ENCODE measurements around the gene LAMP1.
"Not testable (repeated sequence)": the region's sequence is repeated elsewhere in the genome, so short reads cannot be mapped to it uniquely, and the experiment has no call there.

Gene LAMP1, protein sequence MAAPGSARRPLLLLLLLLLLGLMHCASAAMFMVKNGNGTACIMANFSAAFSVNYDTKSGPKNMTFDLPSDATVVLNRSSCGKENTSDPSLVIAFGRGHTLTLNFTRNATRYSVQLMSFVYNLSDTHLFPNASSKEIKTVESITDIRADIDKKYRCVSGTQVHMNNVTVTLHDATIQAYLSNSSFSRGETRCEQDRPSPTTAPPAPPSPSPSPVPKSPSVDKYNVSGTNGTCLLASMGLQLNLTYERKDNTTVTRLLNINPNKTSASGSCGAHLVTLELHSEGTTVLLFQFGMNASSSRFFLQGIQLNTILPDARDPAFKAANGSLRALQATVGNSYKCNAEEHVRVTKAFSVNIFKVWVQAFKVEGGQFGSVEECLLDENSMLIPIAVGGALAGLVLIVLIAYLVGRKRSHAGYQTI

GRCh38 chr13:113296823-113297369 lies at the start of gene LAMP1:
TSS of gene LAMP1 (plus strand) at chr13:113297239. CDS start at chr13:113297435, 196 bp downstream.
- DNase-seq (ENCODE audit: low read depth in 1 of 2, low spot score in 1 of 2), result peak; percentile 96 to 98
- in situ Hi-C loops (cut with HindIII; ENCODE audit: low pct_unique_long_range_greater_than_20kb, low sequenced_read_pairs), result no loop called here
- 0 out of 2 replicates have a peak, but pooled peaks have one; percentile 34 for TF ChIP-seq JUND (IDR thresholded peaks at IDR 0.05; ENCODE audit: low read depth)

DNA sequence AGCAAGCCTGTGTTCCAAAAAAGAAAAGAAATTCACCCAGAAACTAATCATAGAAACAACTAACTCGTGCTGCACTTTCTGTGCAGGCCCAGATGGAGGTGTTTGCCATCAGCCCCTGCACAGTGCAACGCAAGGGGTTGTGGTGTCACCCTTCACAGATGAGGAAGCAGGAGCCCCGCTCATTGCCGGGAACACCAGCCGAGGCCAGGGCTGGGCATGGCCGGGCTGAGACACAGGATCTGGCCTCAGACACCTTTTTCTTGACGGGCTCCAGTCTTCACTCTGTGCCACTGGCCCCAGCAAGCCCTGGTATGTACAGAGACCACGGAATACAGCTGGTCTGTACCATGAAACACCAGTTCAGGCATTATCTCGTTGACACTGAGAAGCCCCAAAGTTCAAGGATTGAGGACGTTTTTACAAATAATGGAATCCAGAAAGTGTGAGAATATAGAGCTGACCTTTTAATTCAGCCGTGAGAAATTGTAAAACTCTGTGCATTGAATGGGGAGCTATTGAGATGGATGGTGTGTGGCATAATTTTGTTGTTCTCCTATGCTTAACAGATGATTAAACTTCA lies 44.4 kb upstream of the LAMP1 start:
- DNase-seq (ENCODE audit: low read depth in 1 of 2, low spot score in 1 of 2), result no peak
- in situ Hi-C loops (cut with HindIII; ENCODE audit: low pct_unique_long_range_greater_than_20kb, low sequenced_read_pairs), result no loop called here
- no peak for TF ChIP-seq JUND (IDR thresholded peaks at IDR 0.05; ENCODE audit: low read depth)

DNA sequence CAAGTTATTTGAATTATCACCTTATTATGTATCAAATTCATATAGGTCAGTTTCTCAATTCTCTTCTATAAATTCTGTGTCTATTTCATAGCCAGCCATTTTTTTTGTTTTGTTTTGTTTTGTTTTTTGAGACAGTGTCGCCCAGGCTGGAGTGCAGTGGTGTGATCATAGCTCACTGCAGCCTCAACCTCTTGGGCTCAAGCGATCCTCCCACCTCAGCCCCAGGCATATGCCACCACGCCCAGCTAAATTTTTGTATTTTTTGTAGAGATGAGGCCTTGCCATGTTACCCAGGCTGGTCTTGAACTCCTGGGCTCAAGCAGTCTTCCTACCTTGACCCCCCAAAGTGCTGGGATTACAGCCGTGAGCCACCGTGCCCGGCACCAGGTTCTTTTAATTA lies 39.1 kb upstream of the LAMP1 start:
- DNase-seq (ENCODE audit: low read depth in 1 of 2, low spot score in 1 of 2); in situ Hi-C loops (cut with HindIII; ENCODE audit: low pct_unique_long_range_greater_than_20kb, low sequenced_read_pairs): not testable (repeated sequence)

DNA sequence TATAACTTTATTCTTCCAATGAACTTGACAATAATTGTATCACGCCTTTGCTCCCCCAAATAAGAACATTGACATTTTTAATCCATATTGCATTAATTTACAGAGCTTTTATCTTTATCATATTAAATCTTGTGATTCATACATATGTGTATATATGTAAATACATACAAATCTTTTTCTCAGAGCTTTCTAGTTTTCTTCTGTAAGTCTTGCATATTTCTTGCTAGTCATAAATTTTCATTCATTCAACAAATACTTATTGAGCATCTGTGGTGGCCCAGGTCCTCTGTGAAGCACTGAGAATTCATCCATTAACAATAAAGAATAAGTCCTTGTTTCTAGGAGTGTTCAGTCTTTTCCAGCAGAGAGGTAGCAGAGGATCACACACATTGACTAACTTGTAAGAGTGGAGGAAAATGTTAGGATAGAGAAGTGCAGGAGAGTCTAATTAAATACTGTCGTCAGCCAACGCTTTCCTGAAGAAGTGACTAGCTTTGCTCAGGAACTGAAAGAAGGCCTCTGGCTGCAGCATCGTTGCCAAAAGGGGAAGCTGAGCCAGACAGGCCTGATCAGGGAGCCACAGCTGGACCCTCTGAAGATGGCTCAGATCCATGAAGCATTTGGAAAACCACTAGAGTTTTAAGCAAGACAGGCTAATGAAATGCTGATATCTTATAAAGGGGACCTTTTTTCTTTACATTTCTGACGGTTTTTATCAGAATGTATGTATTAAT lies 38.6 kb upstream of the LAMP1 start:
- TF ChIP-seq JUND (IDR thresholded peaks at IDR 0.05; ENCODE audit: low read depth), result no peak
- no peak for DNase-seq (ENCODE audit: low read depth in 1 of 2, low spot score in 1 of 2)
- in situ Hi-C loops (cut with HindIII; ENCODE audit: low pct_unique_long_range_greater_than_20kb, low sequenced_read_pairs), result no loop called here

GRCh38 chr13:113260996-113261395 lies 36.0 kb upstream of the LAMP1 start:
- in situ Hi-C loops (cut with HindIII; ENCODE audit: low pct_unique_long_range_greater_than_20kb, low sequenced_read_pairs), result no loop called here
- no peak for DNase-seq (ENCODE audit: low read depth in 1 of 2, low spot score in 1 of 2)
- no peak for TF ChIP-seq JUND (IDR thresholded peaks at IDR 0.05; ENCODE audit: low read depth)

DNA sequence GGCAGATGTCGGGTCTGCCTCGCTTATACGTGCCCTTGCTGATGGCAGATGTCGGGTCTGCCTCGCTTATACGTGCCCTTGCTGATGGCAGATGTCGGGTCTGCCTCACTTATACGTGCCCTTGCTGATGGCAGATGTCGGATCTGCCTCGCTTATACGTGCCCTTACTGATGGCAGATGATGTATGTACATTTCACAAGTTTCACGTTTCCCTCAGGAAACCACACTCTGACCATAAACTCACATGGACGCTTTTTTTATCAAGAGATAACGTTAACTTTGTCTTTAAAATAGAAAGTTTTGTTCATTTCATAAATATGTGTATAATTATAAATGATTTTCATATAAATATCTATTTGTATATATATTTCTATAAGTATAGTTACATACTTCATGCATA lies 34.0 kb upstream of the LAMP1 start:
- in situ Hi-C loops (cut with HindIII; ENCODE audit: low pct_unique_long_range_greater_than_20kb, low sequenced_read_pairs); DNase-seq (ENCODE audit: low read depth in 1 of 2, low spot score in 1 of 2): not testable (repeated sequence)

GRCh38 chr13:113267642-113268405 lies 29.2 kb upstream of the LAMP1 start:
- TF ChIP-seq JUND (IDR thresholded peaks at IDR 0.05; ENCODE audit: low read depth), result no peak
- DNase-seq (ENCODE audit: low read depth in 1 of 2, low spot score in 1 of 2), result no peak

GRCh38 chr13:113272031-113272430 lies 25.0 kb upstream of the LAMP1 start:
- no peak for DNase-seq (ENCODE audit: low read depth in 1 of 2, low spot score in 1 of 2)
- TF ChIP-seq JUND (IDR thresholded peaks at IDR 0.05; ENCODE audit: low read depth), result no peak
- in situ Hi-C loops (cut with HindIII; ENCODE audit: low pct_unique_long_range_greater_than_20kb, low sequenced_read_pairs), result no loop called here

More at GRCh38 chr13:113267642-113268405, 29.2 kb upstream of the LAMP1 start:
- in situ Hi-C loops (cut with HindIII; ENCODE audit: low pct_unique_long_range_greater_than_20kb, low sequenced_read_pairs), result no loop called here

- in situ Hi-C loops (cut with HindIII; ENCODE audit: low pct_unique_long_range_greater_than_20kb, low sequenced_read_pairs), result no loop called here
- no peak for TF ChIP-seq JUND (IDR thresholded peaks at IDR 0.05; ENCODE audit: low read depth)
- no peak for DNase-seq (ENCODE audit: low read depth in 1 of 2, low spot score in 1 of 2)
Observed at GRCh38 chr13:113272701-113273181, 24.3 kb upstream of the LAMP1 start.

DNA sequence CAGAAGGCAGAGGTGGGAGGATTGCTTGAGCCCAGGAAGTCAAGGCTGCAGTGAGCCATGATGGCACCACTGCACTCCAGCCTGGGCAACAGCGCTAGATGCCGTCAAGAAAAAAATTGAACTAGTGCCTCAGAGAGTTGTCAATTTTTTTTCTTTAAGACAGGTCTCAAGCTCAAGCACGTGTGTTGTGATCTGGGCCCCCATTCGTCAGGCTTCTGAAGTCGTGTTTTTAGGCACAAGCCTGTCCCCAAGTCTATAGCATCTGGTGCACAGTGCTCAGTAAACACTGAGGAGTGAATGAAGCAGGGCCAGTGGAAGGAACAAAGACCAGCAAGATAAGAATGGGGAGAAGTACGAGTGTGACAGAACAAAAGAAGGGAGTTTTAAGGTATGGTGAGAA lies 23.7 kb upstream of the LAMP1 start:
- TF ChIP-seq JUND (IDR thresholded peaks at IDR 0.05; ENCODE audit: low read depth), result no peak
- no peak for DNase-seq (ENCODE audit: low read depth in 1 of 2, low spot score in 1 of 2)
- in situ Hi-C loops (cut with HindIII; ENCODE audit: low pct_unique_long_range_greater_than_20kb, low sequenced_read_pairs), result no loop called here

GRCh38 chr13:113273851-113274590 lies 23.0 kb upstream of the LAMP1 start:
- peak; percentile 23 to 28 for DNase-seq (ENCODE audit: low read depth in 1 of 2, low spot score in 1 of 2)
- TF ChIP-seq JUND (IDR thresholded peaks at IDR 0.05; ENCODE audit: low read depth), result no peak
- in situ Hi-C loops (cut with HindIII; ENCODE audit: low pct_unique_long_range_greater_than_20kb, low sequenced_read_pairs), result no loop called here

All from T47D (cell line).